ENCODE data around the gene NIBAN1. TPM values are rescaled to one million over a fixed set of nuclear protein-coding genes. Genes with fewer than 3 reads are reported as not detected.
"Not testable (repeated sequence)": the region's sequence is repeated elsewhere in the genome, so short reads cannot be mapped to it uniquely, and the experiment has no call there.

Gene NIBAN1
- total and polyA plus RNA-seq, 8 donors: 7.5 to 302 (median 39.4) TPM

- TF ChIP-seq POLR2AphosphoS5 (IDR thresholded peaks at IDR 0.05): no peak
- no peak for TF ChIP-seq EP300 (IDR thresholded peaks at IDR 0.05)
- no peak for TF ChIP-seq POLR2A (IDR thresholded peaks at IDR 0.05)
- TF ChIP-seq CTCF (IDR thresholded peaks at IDR 0.05): no peak
Measured at GRCh38 chr1:185015631-185016030, 41.3 kb upstream of the NIBAN1 start.

GRCh38 chr1:185014941-185015340 lies 40.6 kb upstream of the NIBAN1 start:
- no peak for DNase-seq
- no peaks in the 10 kb centered on the region for H3K27me3 ChIP-seq
- H3K27ac ChIP-seq: no peak overlapping the region
- H3K9me3 ChIP-seq: no peaks in the 10 kb centered on the region
- 79 to 90% (median 84%) methylated on average over 3 of the region's 3 CpGs for WGBS, 5 donors
- H3K4me1 ChIP-seq: peaks cover 0 to 6% (median 0%) of the 10 kb centered on the region in 4 donors
- intact Hi-C loops (cut with DNase I; ENCODE audit: low total_unique reads): no loop called here
- H3K4me3 ChIP-seq: no peak overlapping the region
- no peaks in the 10 kb centered on the region for H3K36me3 ChIP-seq
- TF ChIP-seq EP300 (IDR thresholded peaks at IDR 0.05): no peak
- no peak for TF ChIP-seq POLR2AphosphoS5 (IDR thresholded peaks at IDR 0.05)
- TF ChIP-seq POLR2A (IDR thresholded peaks at IDR 0.05): no peak
- no peak for TF ChIP-seq CTCF (IDR thresholded peaks at IDR 0.05)

More at GRCh38 chr1:185015631-185016030, 41.3 kb upstream of the NIBAN1 start:
- H3K27ac ChIP-seq: no peak overlapping the region
- DNase-seq: no peak
- no peaks in the 10 kb centered on the region for H3K36me3 ChIP-seq
- H3K4me3 ChIP-seq: no peak overlapping the region
- H3K27me3 ChIP-seq: no peaks in the 10 kb centered on the region
- peaks cover 0 to 6% (median 0%) of the 10 kb centered on the region in 4 donors for H3K4me1 ChIP-seq
- no peaks in the 10 kb centered on the region for H3K9me3 ChIP-seq
- intact Hi-C loops (cut with DNase I; ENCODE audit: low total_unique reads): no loop called here
- WGBS, 5 donors: 93 to 98% (median 93%) methylated on average over 3 of the region's 3 CpGs

GRCh38 chr1:185010361-185010760 lies 36.1 kb upstream of the NIBAN1 start:
- no peaks in the 10 kb centered on the region for H3K9me3 ChIP-seq
- H3K4me3 ChIP-seq: no peak overlapping the region
- H3K27ac ChIP-seq: no peak overlapping the region
- H3K27me3 ChIP-seq: no peaks in the 10 kb centered on the region
- H3K4me1 ChIP-seq: peaks cover 0 to 6% (median 0%) of the 10 kb centered on the region in 4 donors
- TF ChIP-seq POLR2AphosphoS5 (IDR thresholded peaks at IDR 0.05) (no peak), CTCF (IDR thresholded peaks at IDR 0.05) (no peak), POLR2A (IDR thresholded peaks at IDR 0.05) (no peak)
- no peaks in the 10 kb centered on the region for H3K36me3 ChIP-seq
- intact Hi-C loops (cut with DNase I; ENCODE audit: low total_unique reads): no loop called here
- no peak for DNase-seq

GRCh38 chr1:185008838-185009237 lies 34.5 kb upstream of the NIBAN1 start:
- Histone ChIP-seq H3K4me3 (no peak overlapping the region), H3K9me3 (no peaks in the 10 kb centered on the region), H3K36me3 (no peaks in the 10 kb centered on the region), H3K4me1 (peaks cover 0 to 6% (median 0%) of the 10 kb centered on the region in 4 donors), H3K27me3 (no peaks in the 10 kb centered on the region), H3K27ac (no peak overlapping the region)
- no peak for TF ChIP-seq CTCF (IDR thresholded peaks at IDR 0.05)
- no peak for TF ChIP-seq EP300 (IDR thresholded peaks at IDR 0.05)
- no peak for TF ChIP-seq POLR2AphosphoS5 (IDR thresholded peaks at IDR 0.05)
- TF ChIP-seq POLR2A (IDR thresholded peaks at IDR 0.05): no peak
- peak in 1 of 2 donors; percentile 25 for DNase-seq
- intact Hi-C loops (cut with DNase I; ENCODE audit: low total_unique reads): no loop called here

GRCh38 chr1:185001312-185001880 lies 27.1 kb upstream of the NIBAN1 start:
- H3K36me3 ChIP-seq; H3K4me1 ChIP-seq; intact Hi-C loops (cut with DNase I; ENCODE audit: low total_unique reads); H3K4me3 ChIP-seq; H3K27me3 ChIP-seq; H3K9me3 ChIP-seq; H3K27ac ChIP-seq; DNase-seq: not testable (repeated sequence)
- WGBS, 5 donors: 90 to 97% (median 96%) methylated on average over 22 to 26 of the region's 26 CpGs

- H3K4me1 ChIP-seq; H3K36me3 ChIP-seq; H3K27me3 ChIP-seq; intact Hi-C loops (cut with DNase I; ENCODE audit: low total_unique reads); H3K4me3 ChIP-seq; H3K9me3 ChIP-seq; DNase-seq; H3K27ac ChIP-seq: not testable (repeated sequence)
- WGBS, 5 donors: 88 to 96% (median 95%) methylated on average over 6 of the region's 6 CpGs
Measured at GRCh38 chr1:184999974-185000373, 25.7 kb upstream of the NIBAN1 start.
